HepG2 (cell line): ENCODE measurements around the gene PRIMA1. TPM values are rescaled to one million over a fixed set of nuclear protein-coding genes. Genes with fewer than 3 reads are reported as not detected.

Source experiments
- ATAC-seq: fragments of 200-7000 bp; cut with Tn5 transposase; 3 replicates; pipeline ENCODE4 v1.9.1; 2020; ENCODE audit warnings: mild to moderate bottlenecking, moderate library complexity
- BruUV-seq: library from RNA; stranded (reverse); fragments of 400-500 nt; replicated peaks from 2 replicates; lab custom pipeline; 2021; lab: Mats Ljungman, UMichigan
- CTCF ChIA-PET: fragments of 300-600 bp; formaldehyde crosslinking; extraction: SDS; loops from one replicate; lab custom pipeline; 2021; ENCODE audit warnings: low total read pairs, inconsistent platforms, low intra/inter-chr PET ratio; lab: Yijun Ruan, JAX
- POLR2A ChIA-PET: fragments of 350-600 bp; sonication (Branson Sonifier 250); formaldehyde crosslinking; loops from one replicate; lab custom pipeline; 2020; ENCODE audit warnings: antibody characterized with exemption, inconsistent platforms; lab: Yijun Ruan, JAX
- DNase-seq: peaks from one replicate; pipeline ENCODE4 v3.0.0-alpha.2; 2015; ENCODE audit warnings: low spot score
- FAIRE-seq: peaks from 3 replicates; lab custom pipeline; 2011; peaks lifted over from hg19 to GRCh38; lab: Jason Lieb, UNC
- H2AFZ ChIP-seq: one replicate; pipeline ENCODE4 v1.6.1; 2011; ENCODE audit warnings: low read length, inconsistent platforms
- H3K27ac ChIP-seq: fragments of 300-600 bp; 3 replicates; pipeline ENCODE4 v1.8.0; 2011; ENCODE audit warnings: mixed run types, mild to moderate bottlenecking, mixed read lengths, low read length, inconsistent platforms; ENCODE audit not compliant: insufficient read depth; ENCODE audit errors: extremely low read length
- H3K27me3 ChIP-seq, 2 experiments: fragments of 200-600 bp in 1 of 2; 2 replicates in 1 of 2; 3 replicates in 1 of 2; pipeline versions ENCODE4 v1.6.0 to v1.8.0; 2011; ENCODE audit warnings: low read length in 2 of 2, mild to moderate bottlenecking in 2 of 2, moderate library complexity in 2 of 2, inconsistent platforms in 1 of 2; ENCODE audit not compliant: insufficient read depth in 2 of 2, control insufficient read depth in 1 of 2
- H3K36me3 ChIP-seq, 2 experiments: fragments of 200-600 bp in 1 of 2; replicated peaks in 1 of 2; 2 replicates in 1 of 2; 3 replicates in 1 of 2; pipeline versions ENCODE4 v1.5.1 to v1.8.0; 2011; ENCODE audit warnings: low read length in 2 of 2, inconsistent platforms in 1 of 2; ENCODE audit not compliant: insufficient read depth in 2 of 2, control insufficient read depth in 1 of 2
- H3K4me1 ChIP-seq: 2 replicates; pipeline ENCODE4 v1.5.1; 2012; ENCODE audit warnings: low read length, inconsistent platforms; ENCODE audit not compliant: insufficient read depth
- H3K4me2 ChIP-seq: 2 replicates; pipeline ENCODE4 v1.6.0; 2011; ENCODE audit warnings: low read depth, low read length, inconsistent platforms
- H3K4me3 ChIP-seq, 3 experiments: fragments of 200-600 bp in 1 of 3; sonication (generic), shearing (Covaris generic) in 1 of 3; replicated peaks in 1 of 3; 2 replicates each; pipeline ENCODE4 v1.5.1; 2011 to 2016; ENCODE audit warnings: low read length in 3 of 3, inconsistent platforms in 2 of 3, low read depth in 2 of 3, mild to moderate bottlenecking in 2 of 3, control low read depth in 1 of 3, mixed read lengths in 1 of 3; ENCODE audit not compliant: insufficient read depth in 1 of 3
- H3K79me2 ChIP-seq: one replicate; pipeline ENCODE4 v1.6.1; 2011; ENCODE audit warnings: low read length, inconsistent platforms; ENCODE audit not compliant: insufficient read depth
- H3K9ac ChIP-seq: 2 replicates; pipeline ENCODE4 v1.6.0; 2011; ENCODE audit warnings: mild to moderate bottlenecking, low read depth, low read length, inconsistent platforms; ENCODE audit not compliant: insufficient read depth
- H3K9me3 ChIP-seq: 2 replicates; pipeline ENCODE4 v1.5.1; 2012; ENCODE audit warnings: mild to moderate bottlenecking, low read length
- H4K20me1 ChIP-seq: 2 replicates; pipeline ENCODE4 v1.6.0; 2011; ENCODE audit warnings: inconsistent platforms, mild to moderate bottlenecking, low read length, moderate library complexity; ENCODE audit not compliant: insufficient read depth
- ARID4A ChIP-seq: sonication (generic); formaldehyde crosslinking; IDR thresholded peaks from 2 replicates; pipeline ENCODE4 v1.5.0; 2020; ENCODE audit warnings: mild to moderate bottlenecking, missing genetic modification reagents, borderline replicate concordance
- CHD4 ChIP-seq: fragments of 200-600 bp; sonication (generic); IDR thresholded peaks from 2 replicates; pipeline ENCODE4 v1.7.0; 2017; ENCODE audit warnings: mild to moderate bottlenecking, low read length, borderline replicate concordance
- KLF9 ChIP-seq: IDR thresholded peaks from 2 replicates; pipeline ENCODE4 v1.6.1; 2016; ENCODE audit warnings: low read depth
- SOX6 ChIP-seq, 2 experiments: fragments of 450-650 bp in 1 of 2; sonication (generic) in 1 of 2; formaldehyde crosslinking in 1 of 2; IDR thresholded peaks; 2 replicates each; pipeline versions ENCODE4 v1.4.0 to v1.6.1; 2017 to 2020; ENCODE audit warnings: antibody characterized with exemption in 1 of 2, mild to moderate bottlenecking in 1 of 2, missing genetic modification reagents in 1 of 2
- SRY ChIP-seq: sonication (generic); formaldehyde crosslinking; IDR thresholded peaks from 2 replicates; pipeline ENCODE4 v1.8.0; 2022; ENCODE audit warnings: mild to moderate bottlenecking, missing genetic modification reagents
- STAG1 ChIP-seq: sonication (generic); formaldehyde crosslinking; IDR thresholded peaks from 2 replicates; pipeline ENCODE4 v1.4.0; 2020; ENCODE audit warnings: missing genetic modification reagents
- XRCC5 ChIP-seq: fragments of 200-400 bp; formaldehyde crosslinking; optimal IDR thresholded peaks from 2 replicates; pipeline ENCODE3; 2017; ENCODE audit warnings: mild to moderate bottlenecking, low read length
- ZC3H13 ChIP-seq: sonication (generic); formaldehyde crosslinking; IDR thresholded peaks from 2 replicates; pipeline ENCODE4 v1.8.1; 2023; ENCODE audit warnings: mild to moderate bottlenecking, missing genetic modification reagents, moderate library complexity
- ZNF20 ChIP-seq: sonication (generic); formaldehyde crosslinking; IDR thresholded peaks from 2 replicates; pipeline ENCODE4 v1.4.0; 2020; ENCODE audit warnings: mild to moderate bottlenecking, moderate library complexity, missing genetic modification reagents
- ZNF878 ChIP-seq: sonication (generic); formaldehyde crosslinking; IDR thresholded peaks from 2 replicates; pipeline ENCODE4 v1.8.1; 2023; ENCODE audit warnings: mild to moderate bottlenecking, missing genetic modification reagents, moderate library complexity
- ZXDC ChIP-seq: sonication (generic); formaldehyde crosslinking; IDR thresholded peaks from 2 replicates; pipeline ENCODE4 v1.5.0; 2020; ENCODE audit warnings: mild to moderate bottlenecking, missing genetic modification reagents
- WGBS: methylation state at CpG from one replicate; pipeline ENCODE4 v1.1.6; 2017; ENCODE audit warnings: low lambda C conversion rate; 5-methylcytosine and 5-hydroxymethylcytosine counted together
- in situ Hi-C: cut with HindIII; loops from 2 replicates; pipeline ENCODE4 v1.10.0; 2017; ENCODE audit warnings: low pct_unique_long_range_greater_than_20kb; ENCODE audit not compliant: extremely low pct_ligation_motif_present
- intact Hi-C: fragments of 100-400 bp; cut with micrococcal nuclease; formaldehyde crosslinking; loops from one replicate; pipeline ENCODE4 v1.10.0; 2022; ENCODE audit not compliant: unreplicated experiment
- polyA plus RNA-seq, 8 experiments: library from polyadenylated mRNA; depleted of rRNA in 3 of 8; stranded (reverse) in 7 of 8; unstranded in 1 of 8; fragments of >200 nt; fragmentation: Illumina TruSeq in 4 of 8; extraction: Trizol in 4 of 8; gene quantifications; 2 replicates each; pipeline versions ENCODE4 v1.2.1 to v1.2.3, GENCODE V29; 2011 to 2016; ENCODE audit warnings: low read depth in 4 of 8, missing spikeins in 1 of 8, mixed read lengths in 1 of 8; ENCODE audit not compliant: insufficient read depth in 1 of 8
- total RNA-seq, 5 experiments: library from RNA; depleted of rRNA; stranded (reverse); fragments of >200 nt; fragmentation: Illumina TruSeq; extraction: Trizol; gene quantifications; 2 replicates each; pipeline ENCODE4 v1.2.3, GENCODE V29; 2016; ENCODE audit warnings: low read depth in 1 of 5
- TF ChIP-seq, protein P1 (sequence below): sonication (generic); formaldehyde crosslinking; IDR thresholded peaks from 2 replicates; pipeline ENCODE4 v1.5.1; 2020; ENCODE audit warnings: mild to moderate bottlenecking, missing genetic modification reagents, moderate library complexity

The PRIMA1 gene
- total and polyA plus RNA-seq, 2 of the 13 experiments (the other 11 are each of a cell fraction or from before 2014, with no cell fraction given), result 2.4 to 3.2 TPM

- Histone ChIP-seq H3K9me3 (no peaks in the 10 kb centered on the region), H3K79me2 (no peaks in the 10 kb centered on the region), H2AFZ (no peak overlapping the region), H3K4me3 (peak overlapping the region; percentile 52 to 71 (median 56)), H3K4me1 (peaks cover 50% of the 10 kb centered on the region), H3K27ac (no peak overlapping the region), H3K9ac (peak overlapping the region; percentile 33; the same call in 1 of the 2 replicates), H3K36me3 (no peaks in the 10 kb centered on the region), H3K27me3 (peaks cover 0 to 15% of the 10 kb centered on the region in 2 experiments; a peak in 2 of 5 replicates), H3K4me2 (peak overlapping the region; percentile 94), H4K20me1 (no peaks in the 10 kb centered on the region)
- intact Hi-C loops, result loop anchor here (1.0 to 10.0 kb wide), 4 partner anchors 10 to 131 kb away; no protein-coding TSS in a partner anchor
- DNase-seq, result no peak
- peak; percentile 79 for ATAC-seq
- BruUV-seq, result TSS peak; percentile 82
- under 1% methylated on average over 24 of the region's 79 CpGs for WGBS
- in situ Hi-C loops, result no loop called here
- no peak for FAIRE-seq
- ChIA-PET CTCF (interaction anchor here (1.2 kb wide), 1 partner anchor 52 kb away, joined by 5 read pairs; no protein-coding TSS in a partner anchor), POLR2A (interaction anchor here (1.1 to 1.9 kb wide), 2 partner anchors 10 to 12 kb away, joined by 3 to 5 read pairs; no protein-coding TSS in a partner anchor)
- TF ChIP-seq, protein P1, sequence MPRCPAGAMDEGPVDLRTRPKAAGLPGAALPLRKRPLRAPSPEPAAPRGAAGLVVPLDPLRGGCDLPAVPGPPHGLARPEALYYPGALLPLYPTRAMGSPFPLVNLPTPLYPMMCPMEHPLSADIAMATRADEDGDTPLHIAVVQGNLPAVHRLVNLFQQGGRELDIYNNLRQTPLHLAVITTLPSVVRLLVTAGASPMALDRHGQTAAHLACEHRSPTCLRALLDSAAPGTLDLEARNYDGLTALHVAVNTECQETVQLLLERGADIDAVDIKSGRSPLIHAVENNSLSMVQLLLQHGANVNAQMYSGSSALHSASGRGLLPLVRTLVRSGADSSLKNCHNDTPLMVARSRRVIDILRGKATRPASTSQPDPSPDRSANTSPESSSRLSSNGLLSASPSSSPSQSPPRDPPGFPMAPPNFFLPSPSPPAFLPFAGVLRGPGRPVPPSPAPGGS, result no peak
- no peak for TF ChIP-seq CHD4
- no peak for TF ChIP-seq SOX6 (IDR thresholded peaks at IDR 0.05)
- no peak for TF ChIP-seq SOX6 (CRISPR knock-in tag; IDR thresholded peaks at IDR 0.05)
- TF ChIP-seq STAG1 (CRISPR knock-in tag), result peak; percentile 34; the same call in 1 of the 2 replicates
- TF ChIP-seq KLF9, result no peak
- TF ChIP-seq ZNF20 (CRISPR knock-in tag), result no peak
- no peak for TF ChIP-seq ZXDC (CRISPR knock-in tag)
- TF ChIP-seq ZC3H13 (CRISPR knock-in tag), result 0 out of 2 replicates have a peak, but pooled peaks have one; percentile 33
- TF ChIP-seq XRCC5, result peak; percentile 21
- no peak for TF ChIP-seq ZNF878 (CRISPR knock-in tag)
- 0 out of 2 replicates have a peak, but pooled peaks have one; percentile 20 for TF ChIP-seq SRY
- 0 out of 2 replicates have a peak, but pooled peaks have one; percentile 27 for TF ChIP-seq ARID4A
These were observed 400 bp upstream of the PRIMA1 start for GRCh38 chr14:93788543-93789227.
